ENCODE data around the gene SPATA3. TPM values are rescaled to one million over a fixed set of nuclear protein-coding genes. Genes with fewer than 3 reads are reported as not detected.
"Not testable (repeated sequence)": the region's sequence is repeated elsewhere in the genome, so short reads cannot be mapped to it uniquely, and the experiment has no call there.

SPATA3 gene
- total RNA-seq, 1 experiment from 2014 or later, result not detected

DNA sequence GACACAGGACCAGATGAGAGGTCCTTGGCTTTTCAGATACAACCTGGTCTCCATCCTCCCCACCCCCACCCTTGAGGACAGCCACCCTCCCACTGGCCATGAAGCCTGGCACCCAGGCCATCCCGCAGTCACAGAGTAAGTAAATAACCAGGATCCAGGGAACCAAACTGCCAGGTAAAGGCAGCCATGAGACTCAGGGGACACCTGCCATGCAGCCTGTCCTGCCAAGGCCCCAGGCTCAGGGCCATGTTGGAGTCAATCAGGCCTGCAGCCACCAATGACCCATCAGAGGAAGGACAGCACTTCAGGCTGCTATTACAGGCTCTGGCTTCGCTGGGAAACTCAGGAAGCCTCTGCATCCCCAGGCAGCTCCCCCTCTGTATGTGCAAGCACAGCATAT, 15.6 kb downstream of the SPATA3 start:
- in situ Hi-C loops (cut with HindIII; ENCODE audit: low pct_unique_long_range_greater_than_20kb, low sequenced_read_pairs), result no loop called here
- DNase-seq (ENCODE audit: low read depth), result no peak

DNA sequence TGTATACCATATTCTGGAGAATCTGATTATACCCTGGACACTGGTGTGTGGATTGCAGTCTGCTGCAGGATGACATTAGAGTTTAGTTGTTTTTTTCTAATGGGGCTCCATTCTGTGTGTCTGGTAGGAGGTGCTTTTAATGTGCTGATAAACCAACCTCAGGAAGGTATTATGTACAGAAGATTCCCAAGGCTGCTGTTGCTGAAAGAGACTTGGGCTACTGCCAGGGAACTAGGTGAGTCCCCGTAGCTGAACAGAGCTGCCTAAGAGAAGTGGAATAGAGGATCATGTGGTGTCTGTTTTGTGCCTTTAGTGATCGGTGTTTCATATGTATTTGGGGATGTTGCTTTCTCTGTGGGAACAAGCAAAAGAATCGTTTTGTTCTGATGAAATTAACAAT, 16.5 kb downstream of the SPATA3 start:
- no peak for DNase-seq (ENCODE audit: low read depth)
- in situ Hi-C loops (cut with HindIII; ENCODE audit: low pct_unique_long_range_greater_than_20kb, low sequenced_read_pairs), result no loop called here

DNA sequence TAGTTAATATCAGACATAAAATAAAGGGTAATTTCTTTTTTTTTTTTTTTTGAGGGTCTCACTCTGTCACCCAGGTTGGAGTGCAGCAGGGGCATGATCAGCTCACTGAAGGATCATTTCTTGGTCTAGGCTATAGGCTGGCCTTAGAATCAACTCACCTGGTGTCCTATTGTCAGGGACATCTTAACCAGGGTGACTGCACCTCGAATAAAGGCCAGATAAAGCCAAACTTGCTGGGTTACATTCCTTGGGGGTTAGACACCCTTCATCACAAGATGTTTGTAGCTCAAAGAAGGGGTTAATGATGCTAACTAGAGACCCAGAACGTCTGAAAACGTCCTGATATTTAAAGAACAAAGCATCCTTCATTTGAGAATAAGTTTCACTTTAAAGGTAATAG, 17.9 kb downstream of the SPATA3 start:
- in situ Hi-C loops (cut with HindIII; ENCODE audit: low pct_unique_long_range_greater_than_20kb, low sequenced_read_pairs), result no loop called here
- DNase-seq (ENCODE audit: low read depth), result no peak

DNA sequence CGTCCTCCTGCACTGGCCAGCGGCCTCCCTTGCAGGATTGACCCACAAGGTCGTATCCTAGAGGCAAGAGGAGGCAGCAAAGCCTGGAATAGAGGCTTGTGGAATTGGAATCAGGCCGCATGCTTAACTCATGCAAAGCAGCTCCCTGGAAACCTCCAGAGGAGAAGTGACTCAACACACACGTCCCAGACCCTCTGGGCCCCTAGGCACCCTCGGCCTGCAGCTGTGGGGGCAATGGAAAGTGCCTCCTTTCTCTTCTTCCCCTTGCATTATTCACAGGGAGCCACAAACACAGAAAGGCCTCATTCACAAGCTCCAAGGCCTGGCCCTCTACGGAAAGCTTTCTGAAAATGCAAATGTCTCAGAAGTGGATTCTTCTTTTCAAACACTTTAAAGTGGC, 19.6 kb downstream of the SPATA3 start:
- no peak for DNase-seq (ENCODE audit: low read depth)
- in situ Hi-C loops (cut with HindIII; ENCODE audit: low pct_unique_long_range_greater_than_20kb, low sequenced_read_pairs), result no loop called here

DNA sequence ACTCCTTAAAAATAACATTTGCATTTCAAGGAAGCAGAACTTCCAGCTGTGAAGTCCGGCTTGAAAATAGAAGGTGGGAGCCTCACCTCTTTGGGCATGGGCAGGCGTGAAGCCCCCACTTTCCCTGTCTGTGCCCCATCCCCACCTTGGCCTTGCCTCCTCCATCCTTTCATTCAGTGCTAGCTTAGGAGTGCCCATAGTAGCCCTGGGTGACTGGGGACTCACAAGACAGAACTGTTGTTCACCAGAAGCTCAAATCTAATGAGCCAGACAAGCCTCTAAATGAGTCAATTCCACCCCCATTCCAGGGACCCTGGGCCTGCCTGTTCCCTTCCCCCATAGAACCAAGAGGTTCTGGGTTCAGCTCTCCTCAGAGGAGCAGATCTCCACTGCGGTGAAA, 20.0 kb downstream of the SPATA3 start:
- no peak for DNase-seq (ENCODE audit: low read depth)

DNA sequence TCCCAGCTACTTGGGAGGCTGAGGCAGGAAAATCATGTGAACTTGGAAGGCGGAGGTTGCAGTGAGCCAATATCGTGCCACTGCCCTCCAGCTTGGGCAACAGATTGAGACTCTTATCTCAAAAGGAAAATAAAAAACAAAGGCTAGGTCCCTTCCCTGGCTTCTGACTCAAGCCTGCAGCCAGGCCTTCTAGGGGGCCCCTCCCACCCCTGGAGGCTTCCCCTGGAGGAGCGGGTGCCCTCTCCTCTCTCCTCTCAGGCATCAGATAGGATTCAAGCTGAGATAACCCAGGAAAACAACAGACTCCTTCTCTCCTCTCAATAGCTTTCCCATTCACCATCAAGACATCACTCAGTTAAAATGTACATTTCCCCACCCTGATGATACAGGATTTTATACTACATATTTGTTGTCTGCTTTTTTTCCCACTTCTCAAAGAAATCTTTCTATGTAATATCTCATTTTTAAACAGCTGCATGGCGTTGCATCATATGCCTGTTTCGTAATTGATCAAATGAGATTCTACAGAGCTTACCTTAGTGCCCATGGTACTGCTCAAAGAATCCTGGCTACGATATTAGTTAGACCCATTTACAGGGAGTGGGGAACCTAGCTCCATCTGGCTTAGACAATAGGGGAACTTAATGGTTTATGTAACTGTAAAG, 20.8 kb downstream of the SPATA3 start:
- no peak for DNase-seq (ENCODE audit: low read depth)
- in situ Hi-C loops (cut with HindIII; ENCODE audit: low pct_unique_long_range_greater_than_20kb, low sequenced_read_pairs), result no loop called here

More for the DNA sequence above, 20.0 kb downstream of the SPATA3 start:
- in situ Hi-C loops (cut with HindIII; ENCODE audit: low pct_unique_long_range_greater_than_20kb, low sequenced_read_pairs), result no loop called here

DNA sequence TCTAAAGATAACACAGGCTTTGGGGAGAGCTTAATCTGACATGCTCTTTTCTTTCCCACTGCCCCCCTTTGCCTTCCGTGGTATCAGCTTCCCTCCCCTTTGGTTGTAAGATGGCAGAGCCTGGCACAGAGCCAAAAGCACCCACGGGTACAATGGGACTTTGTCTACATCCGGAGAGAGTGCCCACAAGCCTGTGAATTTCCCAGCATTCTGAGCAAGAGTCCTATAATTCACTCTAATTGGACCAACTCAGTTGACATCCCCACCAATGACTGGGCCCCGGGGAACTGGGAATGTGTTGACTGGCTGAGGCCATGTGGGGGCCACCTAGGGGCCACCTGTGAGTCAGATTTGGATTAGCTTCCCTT, 21.3 kb downstream of the SPATA3 start:
- peak; percentile 9 for DNase-seq (ENCODE audit: low read depth)
- in situ Hi-C loops (cut with HindIII; ENCODE audit: low pct_unique_long_range_greater_than_20kb, low sequenced_read_pairs), result no loop called here

DNA sequence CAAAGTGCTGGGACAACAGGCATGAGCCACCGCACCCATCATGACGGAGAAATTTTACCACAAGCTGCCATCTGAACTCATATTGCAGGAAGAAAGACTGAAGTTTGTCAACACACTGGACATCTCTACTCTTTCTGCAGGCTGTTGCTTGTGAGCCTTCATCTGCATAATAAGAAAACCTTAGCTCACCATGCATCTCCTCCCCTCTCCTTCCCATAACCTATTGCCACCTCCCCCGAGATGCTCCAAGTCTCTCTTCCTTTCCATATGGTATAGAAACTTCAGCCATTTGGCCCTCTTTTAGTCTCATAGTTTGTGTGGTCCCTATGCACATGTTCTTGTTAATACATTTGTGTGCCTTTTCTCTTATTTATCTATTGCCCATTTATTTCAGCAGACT, 22.3 kb downstream of the SPATA3 start:
- in situ Hi-C loops (cut with HindIII; ENCODE audit: low pct_unique_long_range_greater_than_20kb, low sequenced_read_pairs), result no loop called here
- DNase-seq (ENCODE audit: low read depth), result no peak

DNA sequence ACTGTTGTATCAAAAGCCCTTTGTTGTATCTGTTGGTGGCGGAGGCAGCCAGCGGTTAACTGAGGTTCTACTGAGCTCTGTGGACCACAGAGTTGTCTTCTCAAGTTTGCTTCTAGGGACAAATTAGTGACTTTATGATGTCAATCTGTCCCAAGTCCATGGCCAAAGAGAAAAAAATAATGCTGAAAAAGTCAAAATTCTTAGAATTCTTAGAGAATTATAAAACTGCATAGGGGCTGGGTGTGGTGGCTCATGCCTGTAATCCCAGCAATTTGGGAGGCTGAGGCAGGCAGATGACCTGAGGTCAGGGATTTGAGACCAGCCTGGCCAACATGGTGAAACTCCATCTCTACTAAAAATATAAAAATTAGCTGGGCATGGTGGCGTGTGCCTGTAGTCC, 29.1 kb downstream of the SPATA3 start:
- in situ Hi-C loops (cut with HindIII; ENCODE audit: low pct_unique_long_range_greater_than_20kb, low sequenced_read_pairs), result not testable (repeated sequence)

DNA sequence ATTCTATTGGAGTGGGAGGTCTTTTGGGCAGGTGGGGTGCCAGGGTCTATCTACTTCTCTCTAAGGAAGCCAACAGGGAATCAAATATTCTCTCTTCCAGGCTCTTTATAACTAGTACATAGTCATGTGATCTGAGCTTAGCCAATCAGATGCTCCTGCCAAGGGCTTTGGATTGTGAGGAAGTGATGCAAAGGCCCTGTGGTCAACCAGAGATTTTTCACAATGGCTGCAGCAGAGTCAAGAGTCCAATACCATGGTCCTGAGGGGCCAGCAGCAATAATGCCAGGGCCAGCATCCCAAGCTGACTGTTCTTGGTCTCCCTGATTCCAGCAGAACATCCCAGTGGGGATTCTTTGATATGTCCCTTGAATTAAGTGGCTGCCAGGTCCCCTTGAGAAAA, 33.0 kb downstream of the SPATA3 start:
- no peak for DNase-seq (ENCODE audit: low read depth)
- in situ Hi-C loops (cut with HindIII; ENCODE audit: low pct_unique_long_range_greater_than_20kb, low sequenced_read_pairs), result no loop called here

More for the DNA sequence above, 29.1 kb downstream of the SPATA3 start:
- not testable (repeated sequence) for DNase-seq (ENCODE audit: low read depth)

DNA sequence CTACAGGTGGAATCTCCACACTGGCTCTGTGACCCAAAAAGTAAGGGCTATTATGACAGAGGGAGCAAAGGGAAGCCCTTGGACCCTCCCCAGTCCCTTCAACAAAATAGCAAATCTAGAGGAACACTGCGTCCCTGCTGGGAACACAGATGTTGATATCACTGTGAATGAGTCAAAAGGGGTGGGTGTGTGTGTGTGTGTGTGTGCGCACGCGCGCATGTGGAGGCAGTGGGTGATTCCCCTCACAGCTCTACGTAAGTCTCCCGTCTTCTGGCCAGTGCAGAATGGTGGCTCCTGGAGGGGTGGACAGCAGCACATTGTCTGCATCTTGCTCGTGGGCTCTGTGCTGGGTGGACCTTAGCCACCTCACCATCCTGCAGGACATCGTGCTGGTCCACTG, 33.6 kb downstream of the SPATA3 start:
- in situ Hi-C loops (cut with HindIII; ENCODE audit: low pct_unique_long_range_greater_than_20kb, low sequenced_read_pairs), result no loop called here
- no peak for DNase-seq (ENCODE audit: low read depth)

DNA sequence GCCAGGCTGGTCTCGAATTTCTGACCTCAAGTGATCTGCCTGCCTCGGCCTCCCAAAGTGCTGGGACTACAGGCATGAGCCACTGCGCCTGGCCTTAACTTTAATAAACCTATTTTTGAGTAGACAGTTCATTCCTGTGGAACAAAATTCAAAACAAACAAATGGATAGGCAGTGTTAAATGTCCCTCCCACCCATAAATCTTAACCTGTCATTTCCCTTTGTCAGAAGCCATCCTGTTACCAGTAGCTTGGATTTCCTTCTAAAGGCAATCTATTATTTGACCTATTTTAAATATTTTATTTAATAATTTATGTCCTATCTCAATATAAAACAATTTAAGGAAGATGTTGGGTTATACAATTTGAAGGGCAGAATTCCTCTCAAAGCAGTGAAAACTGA, 34.8 kb downstream of the SPATA3 start:
- in situ Hi-C loops (cut with HindIII; ENCODE audit: low pct_unique_long_range_greater_than_20kb, low sequenced_read_pairs), result no loop called here
- DNase-seq (ENCODE audit: low read depth), result no peak

DNA sequence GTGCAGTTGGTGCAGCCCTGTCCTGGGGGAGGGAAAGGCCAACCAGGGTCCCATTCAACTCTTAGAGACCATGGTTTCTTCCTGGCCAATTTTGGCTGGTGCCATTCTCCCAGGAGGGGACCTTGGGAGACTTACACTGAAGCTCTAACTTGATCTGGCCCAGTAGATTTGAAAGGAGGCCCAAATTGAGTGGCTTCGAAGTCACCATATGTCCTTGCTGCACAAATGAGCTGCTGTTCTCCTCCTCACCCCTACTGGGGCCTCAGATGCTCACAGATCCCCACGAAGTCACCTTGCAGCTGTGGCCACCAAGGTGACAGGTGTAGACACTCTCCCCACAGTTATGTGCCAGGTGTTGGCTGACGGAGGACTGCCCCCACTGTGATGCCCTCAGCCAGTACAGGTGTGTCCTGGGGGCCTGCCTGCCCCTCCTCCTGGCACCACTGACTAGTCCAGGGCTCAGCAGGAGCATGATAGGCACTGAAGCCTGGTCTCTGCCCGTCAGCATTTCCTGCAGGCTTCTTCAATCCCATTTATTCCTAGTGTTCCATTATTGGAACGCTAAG, 36.7 kb downstream of the SPATA3 start:
- DNase-seq (ENCODE audit: low read depth), result no peak
- in situ Hi-C loops (cut with HindIII; ENCODE audit: low pct_unique_long_range_greater_than_20kb, low sequenced_read_pairs), result no loop called here

DNA sequence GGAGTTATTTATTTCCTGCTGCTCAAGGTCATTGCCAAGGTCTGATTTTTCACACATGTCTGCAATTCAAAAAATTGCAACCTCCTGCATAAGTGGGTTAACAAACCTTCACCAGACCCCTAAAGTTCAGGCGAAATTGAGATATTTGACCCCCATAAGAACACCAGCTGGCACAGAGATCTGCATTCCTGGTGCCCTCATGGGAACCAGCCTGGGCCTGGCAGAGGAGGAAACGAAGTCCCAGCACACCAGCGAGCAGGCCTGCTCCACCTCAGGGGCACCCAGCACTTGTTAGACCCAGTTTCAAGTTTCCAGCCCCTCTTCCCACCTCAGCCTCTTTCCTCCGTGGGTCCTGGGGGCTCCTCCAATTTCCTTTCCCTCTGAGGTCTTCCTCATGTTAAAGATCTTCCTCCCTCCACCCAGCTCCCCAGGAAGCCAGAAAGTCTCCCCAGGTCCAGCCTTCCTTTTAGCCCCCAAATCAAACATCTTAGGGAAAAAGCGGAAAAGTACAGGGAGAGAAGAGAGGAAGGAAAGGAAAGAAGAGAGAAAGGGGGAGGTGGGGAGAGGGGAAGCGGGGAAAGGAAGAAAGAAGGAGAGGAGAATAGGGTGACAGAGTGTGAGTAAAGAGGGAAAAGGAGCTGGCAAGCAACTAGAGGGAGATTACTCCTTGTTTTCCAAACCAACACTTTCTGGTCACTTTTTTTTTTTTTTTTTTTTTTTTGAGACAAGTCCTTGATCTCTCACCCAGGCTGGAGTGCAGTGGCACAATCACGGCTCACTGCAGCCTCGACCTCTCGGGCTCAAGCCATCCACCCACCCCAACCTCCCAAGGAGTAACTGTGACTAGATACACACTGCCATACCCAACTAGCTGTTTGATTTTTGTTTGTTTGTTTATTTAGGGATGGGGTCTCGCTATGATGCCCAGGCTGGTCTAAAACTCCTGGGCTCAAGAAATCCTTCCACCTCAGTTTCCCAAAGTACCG, 37.5 kb downstream of the SPATA3 start:
- DNase-seq (ENCODE audit: low read depth), result no peak
- in situ Hi-C loops (cut with HindIII; ENCODE audit: low pct_unique_long_range_greater_than_20kb, low sequenced_read_pairs), result no loop called here

DNA sequence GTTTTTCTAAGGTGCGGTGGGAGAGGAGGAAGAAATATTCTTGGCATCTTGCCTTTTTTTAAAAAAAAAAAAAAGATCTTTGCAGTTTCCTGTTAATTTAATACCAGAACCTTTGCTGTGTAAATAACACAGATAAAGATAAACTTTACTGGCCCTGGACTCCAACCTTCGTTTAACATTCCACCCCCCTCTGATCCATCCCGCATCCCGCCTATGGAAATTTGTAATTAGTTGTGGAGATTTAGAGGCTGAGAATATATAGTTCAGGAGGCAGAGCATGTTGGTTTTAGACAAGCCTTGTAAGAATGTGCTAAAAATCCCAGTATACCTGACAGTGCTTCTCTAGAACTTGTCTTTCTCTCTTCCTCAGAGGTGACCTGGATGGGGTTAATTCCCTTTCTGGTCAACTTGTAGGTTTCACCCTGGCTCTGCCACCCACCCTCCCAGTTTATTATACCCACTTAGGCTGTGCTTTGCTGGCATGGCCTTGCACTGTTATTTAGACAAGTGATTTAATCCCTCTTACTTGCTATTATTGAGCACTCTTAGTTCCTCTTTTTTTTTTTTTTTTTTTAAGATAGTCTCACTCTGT, 38.5 kb downstream of the SPATA3 start:
- DNase-seq (ENCODE audit: low read depth), result peak; percentile 24
- in situ Hi-C loops (cut with HindIII; ENCODE audit: low pct_unique_long_range_greater_than_20kb, low sequenced_read_pairs), result no loop called here

DNA sequence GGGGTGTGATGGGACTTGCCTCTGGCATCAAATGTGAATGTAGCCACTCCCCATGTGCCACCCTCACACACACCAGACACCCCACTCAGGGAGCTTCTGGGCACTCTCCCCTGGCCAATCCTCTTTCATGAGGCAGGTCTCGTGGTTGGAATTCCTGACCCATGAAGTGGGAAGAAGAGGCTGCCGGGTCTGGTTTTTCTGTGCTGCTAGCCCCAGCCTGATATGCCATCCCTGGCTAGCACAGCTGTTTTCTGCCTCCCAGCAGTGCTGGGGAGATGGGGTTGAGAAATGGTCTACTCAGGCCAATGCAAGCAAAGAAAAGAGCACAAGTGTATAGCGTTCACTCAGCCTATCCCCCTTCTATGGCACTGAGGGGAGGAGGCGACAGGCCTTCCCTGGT, 40.2 kb downstream of the SPATA3 start:
- no peak for DNase-seq (ENCODE audit: low read depth)
- in situ Hi-C loops (cut with HindIII; ENCODE audit: low pct_unique_long_range_greater_than_20kb, low sequenced_read_pairs), result no loop called here

DNA sequence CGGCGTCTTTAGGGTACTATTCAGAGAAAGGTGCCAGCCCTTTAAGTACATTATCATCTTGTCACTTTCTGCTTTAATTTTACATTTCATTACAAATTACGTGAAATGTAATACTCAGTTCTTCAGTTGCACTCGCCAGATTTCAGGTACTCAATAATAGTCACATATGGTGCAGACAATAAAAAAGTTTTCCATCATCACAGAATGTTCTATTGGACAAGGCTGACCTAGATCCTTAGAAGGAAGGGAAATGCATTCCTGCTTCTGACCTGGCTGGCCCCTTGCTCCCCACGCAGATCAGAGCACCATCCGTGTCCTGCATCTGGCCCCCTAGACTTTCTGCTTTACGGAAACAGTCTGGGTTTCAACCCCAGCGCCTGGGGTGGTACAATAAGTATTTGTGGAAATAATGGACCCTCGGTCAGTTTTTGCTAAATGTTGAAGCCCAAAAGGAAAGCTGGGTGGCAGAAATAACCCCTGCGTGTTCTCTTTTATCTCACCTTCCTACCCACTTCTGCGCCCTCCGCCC, 40.7 kb downstream of the SPATA3 start:
- in situ Hi-C loops (cut with HindIII; ENCODE audit: low pct_unique_long_range_greater_than_20kb, low sequenced_read_pairs), result no loop called here
- DNase-seq (ENCODE audit: low read depth), result no peak

DNA sequence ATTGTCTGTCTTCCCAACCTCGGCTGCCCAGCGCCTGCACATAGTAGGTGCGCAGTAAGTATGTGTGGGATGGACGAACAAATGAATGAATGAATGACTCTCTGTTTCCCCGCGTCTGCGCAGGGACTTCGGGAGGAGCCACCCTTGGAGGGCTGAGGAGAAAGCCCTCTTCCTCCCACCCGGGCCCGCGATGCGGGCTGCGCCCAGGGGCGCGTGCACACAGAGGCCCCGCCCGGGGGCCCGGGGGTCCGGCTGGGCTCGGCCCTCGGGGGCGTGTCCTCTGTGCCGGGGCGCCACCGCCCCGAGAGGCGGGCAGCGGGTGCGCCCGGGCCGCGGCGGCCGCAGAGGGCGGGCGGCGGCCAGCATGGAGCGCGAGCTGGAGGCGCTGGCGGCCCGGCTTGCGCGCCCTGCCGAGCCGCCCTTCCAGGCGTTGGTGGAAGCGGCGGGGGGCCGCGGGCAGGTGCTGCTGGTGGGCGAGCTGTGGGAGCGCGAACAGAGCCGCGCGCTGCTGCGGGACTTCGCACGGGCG, 41.3 kb downstream of the SPATA3 start, which contains the start of gene C2orf72:
Gene C2orf72 (plus strand): TSS at position 322 of the 529 bp plus-strand sequence. CDS start 43 bp downstream, at position 365.
- in situ Hi-C loops (cut with HindIII; ENCODE audit: low pct_unique_long_range_greater_than_20kb, low sequenced_read_pairs), result no loop called here
- peak; percentile 32 for DNase-seq (ENCODE audit: low read depth)

Data from Caki2 (cell line).